Duodenal mucosa (tissue), 2 donors: ENCODE measurements around the gene ELOVL5.

Experiments
- H3K27ac ChIP-seq: one replicate; pipeline ENCODE4 v1.7.0; 2013; ENCODE audit warnings: low read depth, low read length
- H3K27me3 ChIP-seq, 2 donors: one replicate each; pipeline ENCODE4 v1.7.0; 2013; ENCODE audit warnings: low read length in 2 of 2, control low read depth in 1 of 2; ENCODE audit not compliant: insufficient read depth in 2 of 2, control insufficient read depth in 1 of 2
- H3K36me3 ChIP-seq, 2 donors: one replicate each; pipeline ENCODE4 v1.7.0; 2013; ENCODE audit warnings: low read length in 2 of 2, control low read depth in 1 of 2; ENCODE audit not compliant: insufficient read depth in 2 of 2, control insufficient read depth in 1 of 2
- H3K4me1 ChIP-seq, 2 donors: one replicate each; pipeline ENCODE4 v1.7.0; 2013; ENCODE audit warnings: low read length in 2 of 2, control low read depth in 1 of 2; ENCODE audit not compliant: insufficient read depth in 2 of 2, control insufficient read depth in 1 of 2
- H3K4me3 ChIP-seq, 2 donors: one replicate each; pipeline ENCODE4 v1.7.0; 2013; ENCODE audit warnings: low read length in 2 of 2, low read depth in 1 of 2
- H3K9ac ChIP-seq, 2 donors: one replicate each; pipeline ENCODE4 v1.7.0; 2013; ENCODE audit warnings: low read length in 2 of 2, low read depth in 1 of 2
- H3K9me3 ChIP-seq, 2 donors: one replicate each; pipeline ENCODE4 v1.7.0; 2013; ENCODE audit warnings: low read length in 2 of 2, control low read depth in 1 of 2; ENCODE audit not compliant: control insufficient read depth in 1 of 2

The ELOVL5 gene

GRCh38 chr6:53264337-53264736 lies 84.4 kb downstream of the ELOVL5 start:
- Histone ChIP-seq H3K9ac (no peak overlapping the region), H3K36me3 (peaks cover 0 to 29% of the 10 kb centered on the region in 2 donors), H3K9me3 (no peaks in the 10 kb centered on the region), H3K27ac (no peak overlapping the region), H3K4me3 (no peak overlapping the region), H3K4me1 (no peaks in the 10 kb centered on the region), H3K27me3 (no peaks in the 10 kb centered on the region)

GRCh38 chr6:53263917-53264316 lies 84.8 kb downstream of the ELOVL5 start:
- Histone ChIP-seq H3K9me3 (no peaks in the 10 kb centered on the region), H3K4me3 (no peak overlapping the region), H3K36me3 (peaks cover 0 to 29% of the 10 kb centered on the region in 2 donors), H3K27me3 (no peaks in the 10 kb centered on the region), H3K9ac (no peak overlapping the region), H3K4me1 (no peaks in the 10 kb centered on the region), H3K27ac (no peak overlapping the region)

- no peaks in the 10 kb centered on the region for H3K4me1 ChIP-seq
- H3K4me3 ChIP-seq: no peak overlapping the region
- H3K9ac ChIP-seq: no peak overlapping the region
- H3K27me3 ChIP-seq: no peaks in the 10 kb centered on the region
- H3K9me3 ChIP-seq: no peaks in the 10 kb centered on the region
- peaks cover 0 to 17% of the 10 kb centered on the region in 2 donors for H3K36me3 ChIP-seq
- no peak overlapping the region for H3K27ac ChIP-seq
These were observed 88.7 kb downstream of the ELOVL5 start for GRCh38 chr6:53259860-53260580.

GRCh38 chr6:53258774-53259155 lies 90.0 kb downstream of the ELOVL5 start:
- H3K27ac ChIP-seq: no peak overlapping the region
- no peaks in the 10 kb centered on the region for H3K27me3 ChIP-seq
- no peaks in the 10 kb centered on the region for H3K4me1 ChIP-seq
- no peak overlapping the region for H3K9ac ChIP-seq
- no peak overlapping the region for H3K4me3 ChIP-seq
- H3K9me3 ChIP-seq: no peaks in the 10 kb centered on the region
- H3K36me3 ChIP-seq: peaks cover 0 to 10% of the 10 kb centered on the region in 2 donors

GRCh38 chr6:53258076-53258773 lies 90.5 kb downstream of the ELOVL5 start:
- Histone ChIP-seq H3K9me3 (no peaks in the 10 kb centered on the region), H3K4me3 (no peak overlapping the region), H3K36me3 (peaks cover 0 to 9% of the 10 kb centered on the region in 2 donors), H3K27ac (no peak overlapping the region), H3K4me1 (no peaks in the 10 kb centered on the region), H3K9ac (no peak overlapping the region), H3K27me3 (no peaks in the 10 kb centered on the region)

- Histone ChIP-seq H3K4me1 (no peaks in the 10 kb centered on the region), H3K27ac (no peak overlapping the region), H3K27me3 (no peaks in the 10 kb centered on the region), H3K9ac (no peak overlapping the region), H3K9me3 (no peaks in the 10 kb centered on the region), H3K36me3 (peaks cover 0 to 9% of the 10 kb centered on the region in 2 donors), H3K4me3 (no peak overlapping the region)
These were observed 91.2 kb downstream of the ELOVL5 start for GRCh38 chr6:53257533-53257932.

- H3K9me3 ChIP-seq: no peaks in the 10 kb centered on the region
- H3K36me3 ChIP-seq: peaks cover 0 to 9% of the 10 kb centered on the region in 2 donors
- no peaks in the 10 kb centered on the region for H3K27me3 ChIP-seq
- no peak overlapping the region for H3K9ac ChIP-seq
- no peak overlapping the region for H3K27ac ChIP-seq
- H3K4me1 ChIP-seq: no peaks in the 10 kb centered on the region
- H3K4me3 ChIP-seq: no peak overlapping the region
These were observed 91.7 kb downstream of the ELOVL5 start for GRCh38 chr6:53257001-53257400.

GRCh38 chr6:53252177-53252692 lies 96.5 kb downstream of the ELOVL5 start:
- Histone ChIP-seq H3K4me3 (no peak overlapping the region), H3K4me1 (no peaks in the 10 kb centered on the region), H3K9ac (no peak overlapping the region), H3K27me3 (no peaks in the 10 kb centered on the region), H3K27ac (no peak overlapping the region), H3K36me3 (no peaks in the 10 kb centered on the region), H3K9me3 (no peaks in the 10 kb centered on the region)

GRCh38 chr6:53251033-53251672 lies 97.6 kb downstream of the ELOVL5 start:
- H3K27ac ChIP-seq: no peak overlapping the region
- no peaks in the 10 kb centered on the region for H3K36me3 ChIP-seq
- H3K9ac ChIP-seq: no peak overlapping the region
- no peaks in the 10 kb centered on the region for H3K27me3 ChIP-seq
- H3K4me3 ChIP-seq: no peak overlapping the region
- no peaks in the 10 kb centered on the region for H3K9me3 ChIP-seq
- H3K4me1 ChIP-seq: no peaks in the 10 kb centered on the region
